Stimulated activated CD8-positive, alpha-beta memory T cell treated with anti-CD3 and anti-CD28 coated beads, Interleukin-4, amount 100 ng/mL, for 24 hours (primary cell): ENCODE measurements around the gene TBC1D10A.

Source experiments
- DNase-seq: peaks from one replicate; pipeline ENCODE4 v3.0.0-alpha.2; 2020; ENCODE audit warnings: low read depth

TBC1D10A gene

DNA sequence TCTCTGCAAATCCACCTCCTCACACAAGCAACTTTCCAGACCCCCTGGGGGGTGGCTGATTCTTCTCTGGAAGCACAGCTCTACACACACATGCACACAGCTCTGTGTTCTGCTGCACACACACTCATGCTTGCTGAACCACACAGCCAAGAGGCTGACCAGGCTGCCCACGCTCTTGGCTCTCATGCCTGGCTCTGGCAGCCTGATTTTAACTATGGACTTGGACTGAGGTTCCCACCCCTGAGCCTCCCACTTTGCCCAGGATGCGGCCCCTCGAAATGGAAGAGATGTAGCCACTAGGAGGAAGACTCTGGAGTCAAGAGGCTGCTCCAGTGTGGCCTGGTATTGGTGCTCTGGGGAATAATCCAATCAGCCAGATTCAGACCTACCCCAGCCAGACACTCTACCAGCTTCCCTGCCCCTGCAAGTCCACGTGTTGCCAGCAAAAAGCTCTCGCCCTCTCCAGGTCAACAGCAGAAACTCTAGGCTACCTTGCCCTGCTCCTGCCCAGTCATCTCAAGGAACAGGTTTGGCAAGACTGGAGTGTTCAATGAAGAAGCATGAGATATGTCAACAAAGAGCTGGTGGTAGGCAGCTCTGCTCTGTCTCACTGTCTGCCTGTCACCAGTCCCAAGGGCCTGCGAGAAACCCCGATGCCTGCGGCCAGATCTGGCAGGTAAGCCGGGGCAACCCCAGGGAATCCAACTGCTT lies 28.6 kb downstream of the TBC1D10A start:
- no peak for DNase-seq

DNA sequence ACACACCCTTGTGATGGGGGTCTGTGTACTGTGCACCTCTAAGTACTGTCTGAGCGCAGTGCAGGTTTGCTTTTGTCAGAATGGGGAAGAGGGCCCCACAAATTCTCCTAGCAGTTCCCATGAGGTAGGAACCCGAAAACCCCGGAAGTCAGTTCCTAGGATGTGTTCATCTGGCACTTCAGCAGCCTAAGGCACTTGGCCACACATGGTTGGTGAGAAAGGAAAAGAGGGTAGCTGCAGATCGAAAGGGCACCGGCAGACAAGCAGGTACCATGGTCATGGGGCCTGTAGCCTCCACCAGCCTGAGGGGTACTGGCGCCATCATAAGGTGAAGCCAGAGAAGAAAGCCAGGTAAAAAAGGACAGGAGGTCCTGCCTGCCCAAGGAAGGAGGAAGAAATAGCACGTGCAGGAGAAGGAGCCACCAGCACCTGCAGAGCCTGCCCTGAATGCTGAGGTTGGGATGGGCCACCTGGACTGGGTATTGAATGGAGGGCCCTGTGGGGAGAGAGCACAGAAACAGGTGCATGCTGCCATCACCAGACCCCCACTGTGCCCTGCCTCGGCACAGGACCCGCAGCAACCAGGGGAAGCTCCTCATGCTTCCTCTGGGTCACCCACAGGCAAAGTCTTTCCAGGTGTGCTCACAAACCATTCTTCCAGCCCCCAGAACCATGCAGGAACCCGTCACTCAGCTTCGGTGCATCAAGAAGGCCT lies 29.3 kb downstream of the TBC1D10A start:
- no peak for DNase-seq

DNA sequence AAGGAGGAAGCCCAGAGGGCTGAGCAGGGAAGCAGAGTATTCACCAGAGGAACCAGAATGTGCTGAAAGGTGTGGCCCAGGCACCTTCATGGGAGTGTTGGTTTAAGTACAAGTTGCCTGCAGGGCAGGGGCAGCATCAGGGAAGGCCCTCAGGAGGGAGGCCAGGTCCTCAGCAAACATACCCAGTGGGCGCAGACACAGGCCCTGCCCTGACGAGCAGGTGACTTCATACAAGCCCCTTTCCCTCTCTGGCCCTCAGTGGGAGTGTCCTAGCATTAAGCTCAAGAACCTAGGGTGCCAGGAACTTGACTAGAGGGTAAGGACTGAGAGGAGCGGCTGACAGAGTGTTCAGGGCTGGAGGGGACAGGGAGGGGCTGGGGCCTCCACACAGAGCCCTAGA lies 29.9 kb downstream of the TBC1D10A start:
- no peak for DNase-seq

DNA sequence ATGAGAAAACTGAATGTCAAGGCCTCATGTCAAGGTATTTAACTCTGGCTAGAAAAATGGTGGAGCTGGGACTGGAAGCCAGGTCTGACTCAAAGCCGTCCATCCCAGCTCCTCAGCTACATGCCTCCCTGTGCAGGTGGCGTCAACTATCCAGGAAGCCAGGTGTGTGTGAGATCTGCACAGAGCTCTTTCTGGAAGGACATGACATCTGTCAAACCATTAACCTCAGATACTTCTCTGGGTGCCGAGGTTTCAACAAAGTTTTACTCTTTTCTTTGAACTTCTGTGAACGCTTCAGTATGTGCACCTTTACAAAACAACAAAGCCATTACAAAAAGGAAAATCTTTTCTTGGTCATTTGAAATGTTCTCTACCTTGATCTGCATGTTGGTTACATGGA lies 30.4 kb downstream of the TBC1D10A start:
- DNase-seq: no peak

DNA sequence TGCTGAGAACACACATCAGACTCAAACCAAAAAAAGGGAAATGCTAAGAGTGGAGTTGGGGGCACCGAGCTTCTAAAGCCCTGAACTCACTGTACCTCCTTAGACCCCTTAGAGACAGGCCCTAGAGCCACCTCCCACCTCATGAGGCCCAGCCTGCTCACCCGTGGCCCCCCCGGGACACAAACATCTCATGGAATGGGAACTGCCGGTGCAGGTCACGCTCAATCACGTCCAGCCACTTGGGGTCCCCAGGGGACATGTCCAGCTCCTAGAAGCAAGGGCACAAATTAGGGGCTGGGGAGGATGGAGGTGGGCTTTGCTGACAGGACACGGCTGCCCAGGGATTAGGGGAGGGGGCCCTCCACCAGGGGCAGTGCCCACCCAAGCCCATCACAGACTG lies 31.2 kb downstream of the TBC1D10A start:
- DNase-seq: no peak

DNA sequence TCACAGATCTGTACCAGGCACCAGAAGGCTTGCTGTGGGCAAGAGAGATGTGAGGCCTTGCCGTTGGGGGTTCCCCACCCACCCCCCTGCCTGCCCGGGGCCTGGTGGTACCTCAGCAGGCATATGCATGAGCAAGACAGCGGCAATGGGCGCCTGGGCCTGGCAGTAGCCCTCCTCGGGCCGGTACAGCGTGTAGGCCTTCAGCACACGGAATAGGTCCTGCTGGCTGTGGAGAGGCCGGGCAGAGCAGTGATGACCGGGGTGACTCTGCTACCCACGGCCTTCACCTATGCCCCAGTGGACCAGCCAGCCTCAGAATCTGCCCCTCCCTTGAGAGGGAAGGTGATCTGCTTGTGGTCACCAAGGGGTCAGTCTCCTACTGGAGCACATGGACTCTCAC lies 31.9 kb downstream of the TBC1D10A start:
- DNase-seq: no peak

DNA sequence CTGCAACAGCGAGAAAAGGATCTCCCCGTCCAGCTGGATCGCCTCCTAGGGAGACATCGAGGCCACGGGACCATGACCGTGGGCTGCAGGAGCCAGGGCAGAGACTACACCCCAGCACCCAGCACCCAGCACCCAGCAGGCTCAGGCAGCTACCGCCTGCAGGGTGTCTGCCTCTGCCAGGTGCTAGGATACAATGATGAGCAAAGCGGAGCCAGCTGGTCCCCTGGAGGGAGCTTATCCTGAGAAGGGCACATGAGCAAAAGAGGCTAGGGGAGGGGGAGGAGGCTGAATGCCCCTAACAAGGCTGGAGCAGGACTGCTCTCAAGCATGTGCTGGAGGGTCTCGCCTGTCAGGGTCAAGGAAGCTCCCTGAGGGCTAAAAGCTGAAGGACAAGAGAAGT lies 32.7 kb downstream of the TBC1D10A start:
- DNase-seq: no peak

DNA sequence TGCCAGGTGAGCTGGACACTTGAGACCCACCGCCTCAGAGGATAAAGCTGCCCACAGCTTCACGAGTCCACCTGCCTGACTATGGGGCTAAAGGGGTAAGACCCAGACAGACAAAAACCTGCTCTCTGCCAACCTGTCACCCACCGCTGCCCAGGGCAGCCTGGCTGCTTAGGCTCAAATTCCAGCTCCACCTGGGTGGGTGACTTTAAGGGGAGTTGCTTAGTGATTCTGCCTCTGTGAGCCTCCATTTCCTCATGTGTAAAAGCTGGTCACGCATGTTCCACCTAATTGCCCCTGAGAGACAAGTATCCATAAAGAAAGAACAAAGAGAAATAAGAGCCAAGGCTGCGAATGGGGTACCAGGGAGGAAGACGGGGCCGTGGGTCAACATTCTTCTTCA lies 33.7 kb downstream of the TBC1D10A start:
- no peak for DNase-seq

DNA sequence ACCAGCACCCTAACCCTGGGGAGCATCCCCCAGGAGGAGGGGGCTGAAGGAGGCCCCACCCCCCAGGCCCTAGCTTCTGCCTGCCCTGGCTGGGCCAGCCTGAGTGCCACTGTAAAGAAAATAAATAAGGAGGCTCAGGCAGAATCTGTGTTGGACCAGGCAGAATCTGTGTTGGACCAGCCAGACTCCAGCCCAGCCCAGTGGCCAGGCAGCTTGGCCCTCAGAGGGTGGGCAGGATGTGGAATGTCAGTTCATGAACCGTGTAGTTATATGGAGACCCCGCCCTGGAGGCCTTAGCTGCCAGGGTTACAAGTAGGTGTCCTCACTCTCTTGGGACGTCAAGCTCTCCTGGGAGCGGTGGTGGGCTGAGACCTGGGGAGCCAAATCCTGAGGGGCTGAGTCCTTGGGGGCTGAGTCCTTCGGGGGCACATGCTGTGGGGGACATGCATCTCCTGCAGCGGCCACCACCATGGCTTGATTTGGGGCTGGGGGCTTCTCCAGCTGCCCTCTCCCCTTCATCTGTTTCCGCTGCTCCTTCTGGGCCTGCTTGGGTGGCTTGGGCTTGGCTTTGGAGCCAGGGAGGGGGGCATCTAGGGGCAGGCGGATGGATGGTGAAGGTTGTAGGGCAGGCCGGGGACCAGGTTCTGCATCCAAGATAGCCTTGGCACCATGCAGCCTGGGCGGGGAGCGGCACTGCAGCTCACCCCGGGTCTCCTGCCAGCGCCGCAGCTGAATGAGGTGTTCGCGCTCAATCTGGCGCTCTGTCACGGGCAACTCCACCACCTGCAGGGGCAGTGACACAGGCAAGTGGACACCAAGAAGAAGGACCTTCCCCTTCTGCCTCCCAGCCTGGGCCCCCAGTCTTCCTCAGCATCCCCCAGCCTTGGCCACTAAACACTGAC lies 34.4 kb downstream of the TBC1D10A start:
- DNase-seq: no peak

DNA sequence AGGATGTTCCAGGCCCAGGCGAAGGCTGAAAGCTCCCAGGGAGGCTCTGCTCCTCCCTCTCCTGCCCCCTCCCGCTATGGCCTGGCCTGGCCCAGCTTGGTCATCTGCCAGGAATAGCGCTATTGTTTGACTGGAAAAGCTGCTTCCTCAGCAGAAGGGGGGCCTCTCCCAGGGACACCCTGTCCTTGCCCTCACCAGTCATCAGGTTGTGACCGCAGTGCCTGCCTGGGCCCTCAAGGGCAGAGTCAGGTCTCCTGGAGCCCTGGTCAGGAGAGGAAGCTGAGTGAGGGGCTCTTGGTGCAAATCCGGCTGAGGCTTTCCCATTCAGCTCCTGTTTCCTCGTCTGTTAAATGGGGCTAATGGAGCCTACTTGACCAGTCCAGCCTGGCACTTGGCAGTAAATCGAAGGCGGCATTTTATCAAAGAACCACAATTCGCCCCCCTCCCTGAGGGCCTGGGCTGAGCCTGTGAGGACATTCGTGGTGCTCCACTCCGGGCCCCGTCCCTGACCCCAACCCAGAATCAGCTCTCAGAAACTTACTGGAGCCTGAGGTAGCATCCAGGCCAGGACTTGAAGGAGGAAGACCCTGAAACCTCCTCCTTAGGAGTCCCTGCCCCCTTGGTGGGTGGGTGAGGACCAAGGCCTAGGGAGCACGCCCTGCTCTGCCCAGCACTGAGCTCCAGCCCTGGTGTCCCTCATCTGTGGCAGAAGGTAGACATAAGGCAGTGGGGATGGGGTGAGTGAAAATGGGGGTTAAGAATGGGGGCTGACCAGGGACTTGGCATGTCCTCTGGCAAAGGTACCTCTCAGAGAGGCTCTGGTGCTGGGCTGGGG lies 35.5 kb downstream of the TBC1D10A start:
- no peak for DNase-seq

DNA sequence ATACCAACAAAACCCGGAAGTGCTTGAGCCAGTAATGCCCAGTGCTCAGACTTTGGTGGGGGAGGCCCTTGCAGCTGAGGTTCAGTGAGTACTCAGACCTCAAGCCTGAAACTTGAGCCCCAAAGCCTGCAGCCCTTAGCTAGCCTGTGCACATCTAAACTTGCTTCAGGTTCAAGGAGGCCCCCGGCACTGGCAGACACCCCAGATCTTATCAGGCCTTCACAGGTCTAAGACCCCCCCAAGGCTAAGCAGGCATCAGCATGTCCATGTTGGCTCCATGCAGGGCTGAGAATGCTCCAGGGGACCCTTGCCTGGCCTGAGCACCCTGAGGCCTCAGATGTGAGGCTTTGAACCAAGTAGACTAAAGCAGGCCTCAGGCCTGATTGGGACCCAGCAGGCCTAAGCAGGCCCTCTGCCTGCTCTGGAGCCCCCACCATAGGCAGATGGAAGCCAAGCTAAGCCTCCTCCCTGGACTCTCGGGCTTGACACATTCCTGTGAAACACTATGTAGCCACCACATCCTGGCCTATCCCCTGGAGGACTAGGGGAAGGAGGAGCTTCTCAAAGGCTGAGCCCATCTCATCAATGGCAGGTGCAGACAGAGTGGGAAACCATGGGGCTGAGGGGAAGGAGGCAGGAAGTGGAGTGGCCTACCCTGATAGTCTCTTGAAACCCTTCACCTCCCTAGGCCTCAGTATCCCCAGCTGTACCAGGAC lies 36.2 kb downstream of the TBC1D10A start:
- DNase-seq: no peak

DNA sequence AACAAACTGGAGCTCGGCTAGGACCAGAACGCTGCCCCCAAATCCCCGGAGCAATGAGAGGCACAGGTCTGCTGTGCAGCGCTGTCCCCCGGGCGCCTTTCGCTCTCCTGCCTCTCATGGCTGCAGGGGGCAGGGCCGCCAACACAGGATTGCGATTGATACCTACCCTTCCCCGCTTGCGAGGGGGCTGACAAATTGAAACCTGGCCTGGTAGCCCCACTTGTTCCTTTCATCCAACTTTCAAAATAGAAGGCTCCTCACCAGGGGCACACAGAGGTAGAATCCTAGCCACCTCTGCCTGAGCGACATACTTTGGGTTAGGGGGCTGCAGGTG lies 36.8 kb downstream of the TBC1D10A start:
- no peak for DNase-seq

DNA sequence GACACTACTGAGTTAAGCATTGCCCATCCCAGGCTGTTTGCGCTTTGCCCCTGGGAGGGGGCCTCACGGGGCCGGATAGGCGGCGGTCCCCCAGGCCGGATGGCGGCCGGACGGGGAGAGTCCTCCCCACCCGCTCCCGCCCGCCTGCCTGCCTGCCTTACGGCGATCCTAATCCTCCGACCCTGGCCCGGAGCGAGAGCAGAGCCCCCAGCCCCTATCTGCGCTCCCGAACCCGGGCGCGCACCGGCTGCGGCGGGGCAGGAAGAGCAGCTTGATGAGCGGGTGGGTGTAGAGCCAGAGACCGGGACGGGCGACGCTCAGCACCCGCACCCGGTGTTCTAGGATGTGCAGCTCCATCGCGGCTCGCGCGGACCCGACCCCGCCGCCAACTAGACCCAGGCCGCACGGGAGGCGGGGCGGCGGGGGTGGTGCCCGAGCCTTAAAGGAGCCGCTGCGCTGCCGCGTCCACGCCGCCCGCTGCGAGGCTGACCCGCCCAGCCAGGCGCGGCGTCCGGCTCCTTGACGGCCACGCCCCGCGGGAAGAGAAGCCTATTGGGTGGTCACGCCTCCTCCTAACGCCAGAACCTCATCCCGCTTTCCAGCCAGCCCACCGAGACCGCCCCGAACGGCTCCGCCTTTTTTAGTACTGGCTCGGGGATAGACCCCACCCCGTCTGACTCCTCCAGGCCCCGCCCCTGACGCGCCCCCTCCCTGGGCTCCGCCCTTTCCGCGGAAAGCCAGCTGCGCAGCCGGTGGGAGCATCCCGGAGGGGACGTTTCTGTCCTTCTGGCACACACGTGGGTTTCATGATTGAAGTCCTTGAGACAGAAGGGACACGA lies 37.4 kb downstream of the TBC1D10A start, which contains the start of gene CASTOR1:
Gene CASTOR1 (minus strand): TSS at position 365 of the 839 bp plus-strand sequence. CDS start 8 bp downstream, at position 357.
- DNase-seq: peak; percentile 82

DNA sequence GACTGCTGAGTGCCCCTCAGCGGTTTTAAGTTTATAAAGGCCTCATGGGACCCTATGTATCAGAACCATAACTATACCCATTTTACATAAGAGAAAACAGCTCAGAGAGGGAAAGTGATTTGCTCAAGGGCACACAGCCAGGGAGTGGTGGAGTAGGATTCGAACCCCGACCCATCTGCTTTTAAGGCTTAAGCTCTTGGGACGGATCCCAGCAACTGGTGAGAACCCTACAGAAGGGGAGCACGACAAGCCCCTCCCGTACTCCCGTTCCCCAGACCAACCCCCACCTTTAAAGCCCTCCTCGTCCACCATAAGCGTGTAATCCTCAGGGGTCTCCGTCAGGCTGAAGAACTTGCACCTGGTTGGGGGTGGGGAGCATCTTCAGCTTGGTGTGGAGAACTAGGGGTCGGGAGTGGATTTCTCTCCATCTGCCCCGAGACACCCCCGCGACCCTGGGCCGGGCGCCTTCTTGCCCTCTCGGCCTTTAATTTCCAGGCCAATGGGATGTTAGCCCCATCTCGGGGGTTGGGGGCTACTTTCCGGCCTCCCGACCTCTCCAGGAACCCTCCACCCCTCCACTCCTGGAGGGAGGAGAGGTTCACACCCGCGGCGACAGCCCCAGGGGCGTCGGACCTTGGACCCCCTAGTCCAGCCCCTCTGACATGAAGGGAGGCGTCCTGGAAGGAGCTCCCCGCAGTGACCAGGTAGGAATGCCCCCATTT lies 38.2 kb downstream of the TBC1D10A start:
- no peak for DNase-seq

DNA sequence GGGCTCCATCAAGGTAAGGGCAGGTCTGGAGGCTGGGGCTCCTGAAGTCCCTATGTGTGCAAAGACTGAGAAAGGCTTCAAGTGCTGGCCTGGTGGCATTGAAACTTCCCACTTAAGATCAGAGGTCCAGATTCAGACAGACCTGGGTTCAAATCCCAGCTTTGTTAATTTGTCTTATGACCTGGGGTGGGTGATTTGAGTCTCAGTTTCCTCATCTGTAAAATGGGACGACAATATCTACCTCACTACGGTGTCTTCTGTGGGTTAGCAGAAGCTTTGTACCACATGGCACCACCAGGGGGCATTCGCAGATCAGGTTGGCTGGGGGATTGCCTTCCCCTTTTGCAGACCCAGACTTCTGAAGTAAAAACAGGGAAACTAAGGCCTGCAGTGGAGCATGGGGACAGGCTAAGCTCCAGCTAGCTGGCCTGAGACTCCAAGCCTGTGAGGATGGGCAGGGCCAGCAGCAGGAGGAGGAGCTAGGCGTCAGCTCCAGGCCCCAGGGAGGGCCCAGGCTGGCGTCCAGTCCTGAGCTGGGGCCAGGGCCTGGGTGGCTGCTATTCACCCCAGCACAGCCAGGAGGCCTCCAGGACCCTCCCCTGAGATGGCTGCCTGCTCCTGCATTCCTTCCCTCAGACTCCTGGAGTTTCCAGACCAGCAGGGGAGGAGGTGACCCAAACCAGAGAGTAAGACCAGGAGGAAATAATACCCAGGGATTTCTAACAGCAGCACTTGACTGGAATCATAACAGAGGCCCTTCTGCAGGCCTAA lies 38.9 kb downstream of the TBC1D10A start:
- DNase-seq: peak; percentile 86

DNA sequence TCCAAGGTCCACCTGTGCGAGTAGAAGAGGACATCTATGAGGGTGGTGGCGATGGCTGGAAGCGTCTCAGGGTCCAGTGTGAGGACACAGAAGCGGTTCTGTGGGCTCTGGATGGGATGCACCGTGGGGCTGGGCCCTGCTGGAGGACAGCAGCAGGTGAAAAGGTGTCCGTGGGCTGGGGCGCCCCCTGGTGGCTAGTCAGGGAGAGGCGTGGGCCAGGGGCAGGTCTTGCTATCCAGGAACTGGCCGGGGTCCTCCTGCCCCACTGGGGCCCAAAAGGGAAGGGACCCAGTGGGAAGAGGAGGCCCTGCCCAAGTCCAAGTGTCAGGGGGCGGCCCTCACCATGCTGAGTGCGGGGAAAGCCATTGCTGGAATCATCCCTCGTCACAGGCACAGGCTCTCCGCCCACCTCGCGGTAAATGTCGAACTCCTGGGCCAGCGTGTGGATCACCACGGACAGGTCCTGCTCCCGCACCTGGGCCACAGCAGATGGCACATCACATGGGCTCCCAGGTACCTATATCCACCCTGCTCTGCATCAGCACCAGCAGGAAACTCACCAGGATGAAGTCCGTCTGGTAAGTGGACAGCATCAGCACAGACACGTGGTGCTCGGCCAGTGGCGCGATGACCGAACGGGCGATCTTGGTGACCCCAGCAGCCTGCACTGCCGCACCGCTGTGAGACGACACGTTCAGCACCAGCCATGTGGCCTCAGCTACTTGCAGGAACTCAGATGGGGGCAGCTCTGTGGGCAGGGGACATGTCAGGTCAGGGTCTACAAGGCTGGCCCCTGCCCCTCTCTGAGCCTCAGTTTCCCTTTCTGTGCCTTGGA lies 39.7 kb downstream of the TBC1D10A start:
- peak; percentile 79 for DNase-seq

DNA sequence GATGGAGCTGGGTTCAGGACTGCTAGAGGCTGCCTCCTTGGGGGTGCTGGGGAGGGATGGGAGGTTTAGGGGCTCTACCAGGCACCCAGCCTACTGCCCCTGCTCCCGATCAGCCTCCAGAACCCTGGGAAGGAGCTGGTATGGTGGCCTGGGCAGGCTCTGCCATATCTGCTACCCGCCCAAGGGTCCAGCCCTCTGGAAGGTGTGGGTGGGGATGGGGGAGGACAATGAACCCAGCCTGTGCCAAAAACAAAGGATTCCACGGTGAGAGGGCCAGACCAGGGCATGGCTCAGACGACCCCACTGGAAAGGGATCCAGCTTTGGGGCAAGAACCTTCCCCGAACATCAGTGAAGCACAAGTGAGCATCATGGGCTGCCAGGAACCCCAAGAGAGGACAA lies 40.4 kb downstream of the TBC1D10A start:
- no peak for DNase-seq

DNA sequence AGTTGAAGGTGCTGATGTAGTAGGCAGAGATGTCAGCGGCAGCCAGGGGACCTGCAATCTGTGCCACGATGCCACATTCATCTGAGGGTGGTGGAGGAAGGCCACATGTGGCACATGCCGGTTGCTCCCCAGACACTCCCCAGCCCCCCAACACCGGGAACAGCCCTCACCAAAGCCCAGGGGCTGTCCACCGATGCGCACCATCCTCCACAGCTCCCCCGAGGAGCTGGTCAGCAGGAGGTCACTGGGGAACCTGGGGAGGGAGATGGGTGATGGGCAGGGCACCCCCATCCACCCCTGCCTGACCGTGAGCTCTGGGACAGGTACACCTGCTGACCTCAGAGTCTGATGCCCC lies 40.9 kb downstream of the TBC1D10A start:
- DNase-seq: no peak
